Left renal cortex interstitium (tissue), 4 donors: ENCODE results near the gene TMEM167A. TPM values are rescaled to one million over a fixed set of nuclear protein-coding genes. Genes with fewer than 3 reads are reported as not detected.
"Not testable (repeated sequence)": the region's sequence is repeated elsewhere in the genome, so short reads cannot be mapped to it uniquely, and the experiment has no call there.

ENCODE experiments used
- DNase-seq, 4 donors: peaks; one replicate each; pipeline ENCODE4 v3.0.0-alpha.2; 2013; ENCODE audit warnings: low read depth in 4 of 4, low spot score in 2 of 4, missing footprints in 1 of 4
- polyA plus RNA-seq, 4 donors: library from polyadenylated mRNA; unstranded; fragments of 120-200 nt; gene quantifications; one replicate each; pipeline ENCODE4 v1.2.1, GENCODE V29; 2013; ENCODE audit not compliant: insufficient read length in 4 of 4

TMEM167A gene
- polyA plus RNA-seq, 4 donors = 86.4 to 128 (median 105) TPM

- no peak for DNase-seq
Observed at GRCh38 chr5:83092619-83093018, 15.4 kb upstream of the TMEM167A start.

GRCh38 chr5:83090169-83090568, 13.0 kb upstream of the TMEM167A start:
- DNase-seq = no peak

GRCh38 chr5:83085106-83085505, 7.9 kb upstream of the TMEM167A start:
- DNase-seq = no peak

GRCh38 chr5:83084336-83084735, 7.1 kb upstream of the TMEM167A start:
- no peak for DNase-seq

- no peak for DNase-seq
Observed at GRCh38 chr5:83082750-83083149, 5.6 kb upstream of the TMEM167A start.

GRCh38 chr5:83077662-83078261, 568 bp upstream of the TMEM167A start:
- DNase-seq = peak in 2 of 4 donors; percentile 20 to 52

GRCh38 chr5:83072966-83073365, 4.2 kb downstream of the TMEM167A start:
- no peak for DNase-seq

- DNase-seq = no peak
Observed at GRCh38 chr5:83071286-83072051, 5.7 kb downstream of the TMEM167A start.

GRCh38 chr5:83069096-83069799, 7.9 kb downstream of the TMEM167A start:
- DNase-seq = no peak

GRCh38 chr5:83067377-83067776, 9.8 kb downstream of the TMEM167A start:
- DNase-seq = not testable (repeated sequence)

- no peak for DNase-seq
Observed at GRCh38 chr5:83066548-83067110, 10.6 kb downstream of the TMEM167A start.

GRCh38 chr5:83059341-83059740, 17.9 kb downstream of the TMEM167A start:
- DNase-seq = no peak

GRCh38 chr5:83058726-83059125, 18.5 kb downstream of the TMEM167A start:
- no peak for DNase-seq

- no peak for DNase-seq
Observed at GRCh38 chr5:83055166-83055565, 22.0 kb downstream of the TMEM167A start.

GRCh38 chr5:83050723-83051340, 26.4 kb downstream of the TMEM167A start:
- no peak for DNase-seq

GRCh38 chr5:83049370-83049885, 27.8 kb downstream of the TMEM167A start:
- peak in 1 of 4 donors; percentile 18 for DNase-seq

GRCh38 chr5:83048811-83049210, 28.4 kb downstream of the TMEM167A start:
- no peak for DNase-seq

GRCh38 chr5:83048277-83048676, 28.9 kb downstream of the TMEM167A start:
- DNase-seq = no peak

- DNase-seq = no peak
Observed at GRCh38 chr5:83044926-83045325, 32.3 kb downstream of the TMEM167A start.

- no peak for DNase-seq
Observed at GRCh38 chr5:83042507-83042906, 34.7 kb downstream of the TMEM167A start.

- DNase-seq = no peak
Observed at GRCh38 chr5:83038924-83039323, 38.3 kb downstream of the TMEM167A start.
